A549 (cell line): ENCODE results near the gene PIP4K2A. TPM values are rescaled to one million over a fixed set of nuclear protein-coding genes. Genes with fewer than 3 reads are reported as not detected.

Source experiments
- ATAC-seq, 2 experiments: fragments of 200-7000 bp in 1 of 2; fragments of >200 bp in 1 of 2; cut with Nextera tagmentation in 1 of 2; cut with Tn5 transposase in 1 of 2; 3 replicates each; pipeline versions ENCODE4 v1.8.0 to v1.9.1; 2018 to 2020; ENCODE audit warnings: mild to moderate bottlenecking in 1 of 2, moderate library complexity in 1 of 2
- CTCF ChIA-PET: fragments of 300-600 bp; sonication (Branson Sonifier 250); formaldehyde crosslinking; extraction: SDS; loops from one replicate; lab custom pipeline; 2021; ENCODE audit warnings: antibody characterized with exemption, inconsistent platforms; lab: Yijun Ruan, JAX
- POLR2A ChIA-PET: fragments of 350-600 bp; formaldehyde crosslinking; extraction: SDS; loops from one replicate; lab custom pipeline; 2021; ENCODE audit warnings: antibody characterized with exemption, inconsistent platforms; lab: Yijun Ruan, JAX
- DNase-seq, 2 experiments: peaks; one replicate each; pipeline versions ENCODE4 v3.0.0 to v3.0.0-alpha.2; 2011 to 2016; ENCODE audit warnings: low read depth in 1 of 2, low spot score in 1 of 2
- FAIRE-seq: peaks from 2 replicates; lab custom pipeline; 2011; peaks lifted over from hg19 to GRCh38; lab: Jason Lieb, UNC
- H3K27ac ChIP-seq, 2 experiments: fragments of >200 bp; sonication (Bioruptor Twin); formaldehyde crosslinking; 3 replicates each; pipeline ENCODE4 v1.5.1; 2016 to 2017
- H3K4me1 ChIP-seq: fragments of >200 bp; sonication (Bioruptor Twin); formaldehyde crosslinking; 3 replicates; pipeline ENCODE4 v1.6.1; 2016
- H3K4me2 ChIP-seq: fragments of >200 bp; sonication (Bioruptor Twin); formaldehyde crosslinking; 3 replicates; pipeline ENCODE4 v1.6.1; 2016
- H3K4me3 ChIP-seq: fragments of >200 bp; sonication (Bioruptor Twin); formaldehyde crosslinking; 3 replicates; pipeline ENCODE4 v1.5.1; 2016
- H3K9me3 ChIP-seq: fragments of >200 bp; sonication (Bioruptor Twin); formaldehyde crosslinking; 3 replicates; pipeline ENCODE4 v1.6.1; 2016
- BHLHE40 ChIP-seq: IDR thresholded peaks from 2 replicates; pipeline ENCODE4 v1.6.1; 2012; ENCODE audit warnings: low read depth, low read length, inconsistent platforms
- CBX8 ChIP-seq: fragments of 200-600 bp; sonication (generic); IDR thresholded peaks from 2 replicates; pipeline ENCODE4 v1.6.1; 2016
- CEBPB ChIP-seq, 2 experiments: fragments of >200 bp in 1 of 2; sonication (Bioruptor Twin) in 1 of 2; formaldehyde crosslinking in 1 of 2; IDR thresholded peaks; 2 replicates each; pipeline ENCODE4 v1.6.1; 2012 to 2016
- CHD2 ChIP-seq: fragments of 150-350 bp; IDR thresholded peaks from 2 replicates; pipeline ENCODE4 v1.6.1; 2014; ENCODE audit warnings: low read length; ENCODE audit not compliant: partially characterized antibody
- CTCF ChIP-seq: fragments of >200 bp; sonication (Bioruptor Twin); formaldehyde crosslinking; IDR thresholded peaks from 3 replicates; pipeline ENCODE4 v1.5.1; 2016
- EHF ChIP-seq: fragments of 250-450 bp; sonication (Bioruptor Pico); IDR thresholded peaks from 2 replicates; pipeline ENCODE4 v1.5.0; 2020; ENCODE audit warnings: mild to moderate bottlenecking
- EHMT2 ChIP-seq: fragments of 200-600 bp; sonication (generic); IDR thresholded peaks from 2 replicates; pipeline ENCODE4 v1.6.1; 2016; ENCODE audit warnings: antibody characterized with exemption, low read depth, mild to moderate bottlenecking, moderate library complexity
- ELK1 ChIP-seq: fragments of 150-350 bp; IDR thresholded peaks from 2 replicates; pipeline ENCODE4 v1.6.1; 2014; ENCODE audit warnings: low read depth, mild to moderate bottlenecking, low read length
- EP300 ChIP-seq, 2 experiments: fragments of >200 bp; sonication (Bioruptor Twin); formaldehyde crosslinking; IDR thresholded peaks; 2 replicates in 1 of 2; 3 replicates in 1 of 2; pipeline ENCODE4 v1.6.1; 2016 to 2017
- ESRRA ChIP-seq: fragments of 150-350 bp; IDR thresholded peaks from 2 replicates; pipeline ENCODE4 v1.6.1; 2014; ENCODE audit warnings: mild to moderate bottlenecking, low read length, borderline replicate concordance
- FOSB ChIP-seq: fragments of 250-450 bp; sonication (Bioruptor Pico); IDR thresholded peaks from 2 replicates; pipeline ENCODE4 v1.5.0; 2020; ENCODE audit warnings: mild to moderate bottlenecking, moderate library complexity
- FOSL2 ChIP-seq, 2 experiments: fragments of 450-650 bp in 1 of 2; fragments of >200 bp in 1 of 2; sonication (Bioruptor Twin) in 1 of 2; formaldehyde crosslinking; IDR thresholded peaks; 2 replicates each; pipeline versions ENCODE4 v1.5.0 to v1.6.1; 2016 to 2020; ENCODE audit warnings: mild to moderate bottlenecking in 1 of 2, moderate library complexity in 1 of 2
- FOXS1 ChIP-seq: fragments of 250-450 bp; sonication (Bioruptor Pico); IDR thresholded peaks from 2 replicates; pipeline ENCODE4 v1.5.0; 2020; ENCODE audit warnings: mild to moderate bottlenecking, moderate library complexity
- GATA3 ChIP-seq: IDR thresholded peaks from 2 replicates; pipeline ENCODE4 v1.6.1; 2012; ENCODE audit warnings: borderline replicate concordance
- HDAC2 ChIP-seq: fragments of 200-600 bp; sonication (generic); IDR thresholded peaks from 2 replicates; pipeline ENCODE4 v1.6.1; 2016
- HOXA7 ChIP-seq: fragments of 250-450 bp; sonication (Bioruptor Pico); IDR thresholded peaks from 2 replicates; pipeline ENCODE4 v1.5.0; 2020; ENCODE audit warnings: mild to moderate bottlenecking, moderate library complexity
- JUNB ChIP-seq: fragments of >200 bp; sonication (Bioruptor Twin); formaldehyde crosslinking; IDR thresholded peaks from 2 replicates; pipeline ENCODE4 v1.6.1; 2016
- MAZ ChIP-seq: fragments of 150-350 bp; IDR thresholded peaks from 2 replicates; pipeline ENCODE4 v1.6.1; 2014; ENCODE audit warnings: antibody characterized with exemption, low read depth, low read length, borderline replicate concordance
- PBX3 ChIP-seq: IDR thresholded peaks from 2 replicates; pipeline ENCODE4 v1.6.1; 2012
- RARB ChIP-seq: fragments of 250-450 bp; sonication (Bioruptor Pico); IDR thresholded peaks from 2 replicates; pipeline ENCODE4 v1.8.0; 2021; ENCODE audit warnings: mild to moderate bottlenecking, moderate library complexity
- TFCP2L1 ChIP-seq: fragments of 250-450 bp; sonication (Bioruptor Pico); IDR thresholded peaks from 2 replicates; pipeline ENCODE4 v1.5.0; 2021; ENCODE audit warnings: mild to moderate bottlenecking
- TP53 ChIP-seq: fragments of 250-450 bp; sonication (Bioruptor Pico); IDR thresholded peaks from 2 replicates; pipeline ENCODE4 v1.5.0; 2021; ENCODE audit warnings: mild to moderate bottlenecking, moderate library complexity
- ZNF302 ChIP-seq: fragments of 250-450 bp; sonication (Bioruptor Pico); IDR thresholded peaks from 2 replicates; pipeline ENCODE4 v1.9.0; 2021; ENCODE audit warnings: inconsistent platforms, mild to moderate bottlenecking, moderate library complexity
- ZSCAN20 ChIP-seq: fragments of 250-450 bp; sonication (Bioruptor Pico); IDR thresholded peaks from 2 replicates; pipeline ENCODE4 v1.8.0; 2022; ENCODE audit warnings: mild to moderate bottlenecking, moderate library complexity
- WGBS: methylation state at CpG from one replicate; pipeline ENCODE4 v1.1.6; 2017; ENCODE audit errors: missing lambda C conversion rate; 5-methylcytosine and 5-hydroxymethylcytosine counted together
- polyA plus RNA-seq, 4 experiments: library from polyadenylated mRNA; depleted of rRNA in 3 of 4; stranded (reverse); fragments of >200 nt; fragmentation: RNase III in 1 of 4; extraction: RNeasy Plus Mini Kit Qiagen cat#74134 plus additional on column Dnase treatment in 1 of 4; gene quantifications; 2 replicates in 3 of 4; 3 replicates in 1 of 4; pipeline ENCODE4 v1.2.3, GENCODE V29; 2011 to 2017

The PIP4K2A gene
- polyA plus RNA-seq, 2 of the 4 experiments (the other 2 are of a cell fraction) = 23.1 to 24.0 TPM

DNA sequence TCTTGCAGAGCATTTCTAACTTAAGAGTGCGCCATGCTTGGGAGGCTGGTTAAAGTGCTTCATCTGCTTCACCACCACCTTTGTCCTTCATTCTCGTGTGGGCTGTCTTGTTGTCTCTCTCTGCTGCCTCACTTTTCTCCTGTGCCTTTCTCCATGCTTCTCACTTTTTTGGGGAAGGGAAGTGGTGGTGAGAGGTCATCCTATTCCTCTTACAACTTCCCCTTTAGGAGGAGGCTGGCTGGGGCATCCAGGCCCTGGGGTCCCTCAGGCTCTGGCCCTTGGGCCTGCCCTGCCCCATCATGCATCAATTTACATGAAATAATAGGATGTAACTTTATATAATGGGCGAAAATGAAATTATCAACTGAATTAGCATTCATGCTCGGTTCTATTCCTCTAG is 39.9 kb upstream of the PIP4K2A start:
- Histone ChIP-seq H3K27ac (no peak overlapping the region), H3K4me1 (no peaks in the 10 kb centered on the region), H3K4me2 (no peak overlapping the region), H3K4me3 (no peak overlapping the region), H3K9me3 (no peaks in the 10 kb centered on the region)
- no peak for ATAC-seq
- ChIA-PET CTCF (no interaction called here), POLR2A (no interaction called here)
- FAIRE-seq = no peak
- WGBS = 46% methylated on average over 4 of the region's 4 CpGs
- DNase-seq = no peak
- TF ChIP-seq EHF (no peak), BHLHE40 (no peak), EP300 (IDR thresholded peaks at IDR 0.05) (no peak), HDAC2 (no peak), CTCF (no peak), EHMT2 (no peak), GATA3 (no peak), CEBPB (IDR thresholded peaks at IDR 0.05) (no peak), HOXA7 (CRISPR knock-in tag) (no peak)

DNA sequence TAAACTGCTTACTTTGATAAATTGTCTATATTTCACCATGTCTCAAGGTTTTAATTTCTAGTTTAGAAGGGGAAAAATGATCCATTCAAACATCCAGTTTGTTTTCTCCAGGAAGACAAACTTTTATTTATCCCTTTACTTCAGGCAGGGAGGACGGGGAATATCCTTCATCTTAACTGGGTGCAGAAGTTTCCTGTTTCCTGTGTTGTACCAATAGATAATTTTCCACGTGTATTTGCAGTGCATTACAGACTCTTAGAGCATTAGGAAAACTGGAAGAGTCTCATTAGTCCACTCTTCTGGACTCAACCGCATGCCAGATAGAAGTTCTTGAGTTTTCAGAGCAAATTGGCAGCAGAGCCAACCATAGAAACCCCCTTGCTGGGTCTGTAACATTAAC is 39.4 kb upstream of the PIP4K2A start:
- POLR2A ChIA-PET = no interaction called here
- no peak for FAIRE-seq

GRCh38 chr10:22752272-22752889 is 38.0 kb upstream of the PIP4K2A start:
- POLR2A ChIA-PET = no interaction called here
- Histone ChIP-seq H3K4me2 (no peak overlapping the region), H3K4me1 (no peaks in the 10 kb centered on the region), H3K27ac (no peak overlapping the region), H3K4me3 (no peak overlapping the region), H3K9me3 (no peaks in the 10 kb centered on the region)
- no peak for ATAC-seq
- DNase-seq = no peak
- FAIRE-seq = no peak
- 77% methylated on average over 2 of the region's 2 CpGs for WGBS
- TF ChIP-seq CHD2 (no peak), RARB (no peak), CBX8 (no peak), HOXA7 (CRISPR knock-in tag) (no peak), TFCP2L1 (CRISPR knock-in tag) (no peak)
- TF ChIP-seq, all 56 proteins: peak for 0
- CTCF ChIA-PET = no interaction called here

More for the DNA sequence above, 39.4 kb upstream of the PIP4K2A start:
- Histone ChIP-seq H3K4me1 (no peaks in the 10 kb centered on the region), H3K4me2 (no peak overlapping the region), H3K27ac (no peak overlapping the region), H3K4me3 (no peak overlapping the region), H3K9me3 (no peaks in the 10 kb centered on the region)
- ATAC-seq = no peak
- TF ChIP-seq CBX8 (no peak), EHF (no peak), CEBPB (IDR thresholded peaks at IDR 0.05) (no peak), MAZ (no peak), JUNB (no peak), TP53 (no peak), GATA3 (no peak), ZNF302 (CRISPR knock-in tag) (no peak), FOXS1 (CRISPR knock-in tag) (no peak), ELK1 (no peak), ESRRA (no peak), ZSCAN20 (CRISPR knock-in tag) (no peak), PBX3 (no peak), FOSL2 (IDR thresholded peaks at IDR 0.05) (no peak), FOSL2 (CRISPR knock-in tag; IDR thresholded peaks at IDR 0.05) (no peak), FOSB (CRISPR knock-in tag) (no peak), EP300 (IDR thresholded peaks at IDR 0.05) (no peak)
- WGBS = 58% methylated on average over 3 of the region's 3 CpGs
- CTCF ChIA-PET = no interaction called here
- DNase-seq = no peak
